ENCODE data around the gene ZBTB20. TPM values are rescaled to one million over a fixed set of nuclear protein-coding genes. Genes with fewer than 3 reads are reported as not detected.

The ZBTB20 gene
- total RNA-seq, 2 donors from 2014 or later, result 111 to 189 TPM

GRCh38 chr3:114718071-114718897, 428.8 kb downstream of the ZBTB20 start:
- Histone ChIP-seq H3K4me1 (replicated peaks) (no peaks in the 10 kb centered on the region), H3K36me3 (no peaks in the 10 kb centered on the region), H3K4me3 (no peak overlapping the region), H3K27ac (no peak overlapping the region), H3K9me3 (no peaks in the 10 kb centered on the region), H3K27me3 (replicated peaks; ENCODE audit: insufficient read depth) (no peaks in the 10 kb centered on the region)
- TF ChIP-seq POLR2A (IDR thresholded peaks at IDR 0.05) (no peak), CTCF (IDR thresholded peaks at IDR 0.05) (no peak), POLR2AphosphoS5 (IDR thresholded peaks at IDR 0.05) (no peak)
- intact Hi-C loops (cut with DNase I), result no loop called here
- WGBS, result 80% methylated on average over 7 of the region's 7 CpGs
- DNase-seq (ENCODE audit: low spot score), result no peak

- Histone ChIP-seq H3K4me1 (replicated peaks) (no peaks in the 10 kb centered on the region), H3K27ac (no peak overlapping the region), H3K4me3 (no peak overlapping the region), H3K9me3 (no peaks in the 10 kb centered on the region), H3K27me3 (replicated peaks; ENCODE audit: insufficient read depth) (no peaks in the 10 kb centered on the region), H3K36me3 (no peaks in the 10 kb centered on the region)
- TF ChIP-seq CTCF (IDR thresholded peaks at IDR 0.05) (no peak), POLR2AphosphoS5 (IDR thresholded peaks at IDR 0.05) (no peak), POLR2A (IDR thresholded peaks at IDR 0.05) (no peak)
- DNase-seq (ENCODE audit: low spot score), result no peak
- intact Hi-C loops (cut with DNase I), result no loop called here
These were observed 430.2 kb downstream of the ZBTB20 start for GRCh38 chr3:114716916-114717315.

GRCh38 chr3:114716126-114716525, 431.0 kb downstream of the ZBTB20 start:
- H3K4me1 ChIP-seq (replicated peaks), result peaks cover under 1% of the 10 kb centered on the region
- no peak for DNase-seq (ENCODE audit: low spot score)
- H3K27ac ChIP-seq, result no peak overlapping the region
- no peaks in the 10 kb centered on the region for H3K27me3 ChIP-seq (replicated peaks; ENCODE audit: insufficient read depth)
- no peaks in the 10 kb centered on the region for H3K9me3 ChIP-seq
- no peaks in the 10 kb centered on the region for H3K36me3 ChIP-seq
- no peak for TF ChIP-seq POLR2AphosphoS5 (IDR thresholded peaks at IDR 0.05)
- TF ChIP-seq POLR2A (IDR thresholded peaks at IDR 0.05), result no peak
- no peak for TF ChIP-seq CTCF (IDR thresholded peaks at IDR 0.05)
- intact Hi-C loops (cut with DNase I), result no loop called here
- WGBS, result 85% methylated on average over 5 of the region's 5 CpGs
- H3K4me3 ChIP-seq, result no peak overlapping the region

- no peaks in the 10 kb centered on the region for H3K27me3 ChIP-seq (replicated peaks; ENCODE audit: insufficient read depth)
- WGBS, result 57% methylated on average over 7 of the region's 7 CpGs
- intact Hi-C loops (cut with DNase I), result no loop called here
- H3K36me3 ChIP-seq, result no peaks in the 10 kb centered on the region
- peaks cover 2% of the 10 kb centered on the region for H3K4me1 ChIP-seq (replicated peaks)
- H3K27ac ChIP-seq, result no peak overlapping the region
- no peak for TF ChIP-seq POLR2A (IDR thresholded peaks at IDR 0.05)
- TF ChIP-seq CTCF (IDR thresholded peaks at IDR 0.05), result no peak
- no peak for TF ChIP-seq POLR2AphosphoS5 (IDR thresholded peaks at IDR 0.05)
- H3K9me3 ChIP-seq, result no peaks in the 10 kb centered on the region
- DNase-seq (ENCODE audit: low spot score), result no peak
- H3K4me3 ChIP-seq, result no peak overlapping the region
These were observed 432.1 kb downstream of the ZBTB20 start for GRCh38 chr3:114714957-114715460.

GRCh38 chr3:114714237-114714636, 432.9 kb downstream of the ZBTB20 start:
- H3K4me3 ChIP-seq, result no peak overlapping the region
- no peak overlapping the region for H3K27ac ChIP-seq
- H3K9me3 ChIP-seq, result no peaks in the 10 kb centered on the region
- H3K27me3 ChIP-seq (replicated peaks; ENCODE audit: insufficient read depth), result no peaks in the 10 kb centered on the region
- intact Hi-C loops (cut with DNase I), result no loop called here
- DNase-seq (ENCODE audit: low spot score), result no peak
- 70% methylated on average over 2 of the region's 2 CpGs for WGBS
- no peaks in the 10 kb centered on the region for H3K36me3 ChIP-seq
- no peak for TF ChIP-seq POLR2A (IDR thresholded peaks at IDR 0.05)
- TF ChIP-seq CTCF (IDR thresholded peaks at IDR 0.05), result no peak
- TF ChIP-seq POLR2AphosphoS5 (IDR thresholded peaks at IDR 0.05), result no peak
- peaks cover 2% of the 10 kb centered on the region for H3K4me1 ChIP-seq (replicated peaks)
